HG03066 (cell line): ENCODE data around the gene SLC15A2.
"Not testable (repeated sequence)": the region's sequence is repeated elsewhere in the genome, so short reads cannot be mapped to it uniquely, and the experiment has no call there.

Experiments used
- ATAC-seq: cut with Tn5 transposase; IDR thresholded peaks from one replicate; pipeline ENCODE4 v1.9.1; 2021; ENCODE audit warnings: low read depth; ENCODE audit not compliant: unreplicated experiment

The SLC15A2 gene

DNA sequence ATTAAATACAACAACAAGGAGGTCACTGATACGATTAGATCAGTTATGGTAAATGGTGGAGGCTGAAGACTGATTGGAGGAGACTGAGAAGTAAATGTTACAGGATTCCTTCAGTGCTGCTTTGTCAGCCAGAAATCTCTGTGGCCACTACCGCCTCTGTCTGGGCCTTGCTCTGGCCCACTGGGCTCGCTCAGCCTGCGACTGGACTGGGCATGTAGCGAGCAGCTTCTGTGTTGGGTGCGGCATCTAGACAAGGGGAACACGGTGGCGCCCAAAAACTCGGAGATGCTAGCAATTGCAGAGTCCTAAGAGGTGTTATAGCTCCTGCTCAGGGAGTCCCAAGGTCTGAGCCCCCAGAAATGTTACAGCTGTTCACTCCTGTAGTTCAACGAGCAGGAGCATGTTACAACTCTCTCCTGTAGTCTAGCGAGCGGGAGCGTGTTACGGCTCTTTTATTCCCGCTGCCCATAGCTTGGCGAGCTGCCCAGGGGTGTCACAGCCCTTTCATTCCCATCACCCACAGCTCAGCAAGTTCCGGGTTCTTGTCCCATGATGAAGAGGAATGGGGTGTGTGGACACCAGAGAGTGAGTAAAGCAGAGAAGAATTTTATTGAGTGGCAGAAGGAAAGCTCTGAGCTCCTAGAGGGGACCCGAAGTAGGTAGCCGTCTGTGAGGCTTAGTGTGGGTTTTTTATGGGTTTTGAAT, 24.7 kb downstream of the SLC15A2 start:
- no peak for ATAC-seq

DNA sequence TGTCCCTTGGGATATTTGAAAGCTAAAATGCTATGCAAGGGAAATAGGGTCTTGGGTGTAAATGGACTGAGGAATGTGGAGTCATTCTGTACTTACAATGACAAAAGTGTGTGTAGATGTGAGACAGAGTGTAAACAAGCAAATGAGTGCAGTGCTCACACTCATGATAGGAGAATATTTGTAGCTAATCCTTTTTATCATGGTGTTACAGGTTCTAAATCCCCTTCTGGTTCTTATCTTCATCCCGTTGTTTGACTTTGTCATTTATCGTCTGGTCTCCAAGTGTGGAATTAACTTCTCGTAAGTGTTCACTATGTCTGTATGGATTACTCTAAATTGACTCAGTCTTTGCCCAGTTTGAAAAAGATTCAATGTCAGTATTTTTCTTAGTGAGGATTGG, 30.5 kb downstream of the SLC15A2 start:
- ATAC-seq: no peak

DNA sequence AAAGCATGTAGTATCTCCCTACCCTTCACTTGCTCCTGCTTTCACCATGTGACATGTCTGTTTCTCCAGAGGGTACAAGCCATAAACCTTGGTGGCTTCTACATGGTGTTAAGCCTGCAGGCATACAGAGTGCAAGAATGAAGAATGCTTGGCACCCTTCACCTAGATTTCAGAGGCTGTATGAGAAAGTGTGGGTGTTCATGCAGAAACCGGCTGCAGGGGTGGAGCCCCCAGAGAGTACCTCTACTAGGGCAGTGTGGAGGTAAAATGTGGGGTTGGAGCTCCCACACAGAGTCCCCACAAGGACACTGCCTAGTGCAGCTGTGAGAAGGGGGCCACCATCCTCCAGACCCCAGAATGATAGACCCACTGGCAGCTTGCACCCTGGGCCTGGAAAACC, 32.2 kb downstream of the SLC15A2 start:
- ATAC-seq: no peak

DNA sequence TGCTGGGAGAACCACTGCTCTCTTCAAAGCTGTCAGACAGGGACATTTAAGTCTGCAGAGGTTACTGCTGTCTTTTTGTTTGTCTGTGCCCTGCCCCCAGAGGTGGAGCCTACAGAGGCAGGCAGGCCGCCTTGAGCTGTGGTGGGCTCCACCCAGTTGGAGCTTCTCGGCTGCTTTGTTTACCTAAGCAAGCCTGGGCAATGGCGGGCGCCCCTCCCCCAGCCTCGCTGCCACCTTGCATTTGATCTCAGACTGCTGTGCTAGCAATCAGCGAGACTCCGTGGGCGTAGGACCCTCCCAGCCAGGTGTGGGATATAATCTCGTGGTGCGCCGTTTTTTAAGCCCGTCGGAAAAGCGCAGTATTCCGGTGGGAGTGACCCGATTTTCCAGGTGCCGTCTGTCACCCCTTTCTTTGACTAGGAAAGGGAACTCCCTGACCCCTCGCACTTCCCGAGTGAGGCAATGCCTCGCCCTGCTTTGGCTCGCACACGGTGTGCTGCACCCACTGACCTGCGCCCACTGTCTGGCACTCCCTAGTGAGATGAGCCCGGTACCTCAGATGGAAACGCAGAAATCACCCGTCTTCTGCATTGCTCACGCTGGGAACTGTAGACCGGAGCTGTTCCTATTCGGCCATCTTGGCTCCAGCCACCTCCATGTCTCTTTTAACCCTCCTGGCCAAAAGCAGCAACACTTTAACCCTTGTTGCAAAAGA, 44.1 kb downstream of the SLC15A2 start:
- not testable (repeated sequence) for ATAC-seq

DNA sequence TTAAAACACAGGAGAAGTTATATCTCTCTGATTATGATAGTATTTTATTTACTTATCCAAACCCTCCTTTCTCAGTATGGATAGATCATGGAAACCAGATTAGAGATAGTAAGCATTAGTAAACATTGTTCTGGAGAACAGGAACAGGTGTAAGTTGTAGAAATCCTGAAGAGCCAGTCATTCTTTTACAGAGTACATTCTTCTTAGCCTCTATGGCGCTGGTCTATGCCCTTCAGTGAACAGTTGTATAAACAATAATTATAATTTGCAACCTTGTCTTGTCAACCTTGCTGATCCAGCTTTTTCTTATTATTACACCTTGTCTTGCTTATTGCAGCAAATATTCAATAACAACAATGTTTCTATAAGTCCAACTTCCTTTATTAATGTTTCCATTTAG, 47.4 kb downstream of the SLC15A2 start:
- no peak for ATAC-seq

DNA sequence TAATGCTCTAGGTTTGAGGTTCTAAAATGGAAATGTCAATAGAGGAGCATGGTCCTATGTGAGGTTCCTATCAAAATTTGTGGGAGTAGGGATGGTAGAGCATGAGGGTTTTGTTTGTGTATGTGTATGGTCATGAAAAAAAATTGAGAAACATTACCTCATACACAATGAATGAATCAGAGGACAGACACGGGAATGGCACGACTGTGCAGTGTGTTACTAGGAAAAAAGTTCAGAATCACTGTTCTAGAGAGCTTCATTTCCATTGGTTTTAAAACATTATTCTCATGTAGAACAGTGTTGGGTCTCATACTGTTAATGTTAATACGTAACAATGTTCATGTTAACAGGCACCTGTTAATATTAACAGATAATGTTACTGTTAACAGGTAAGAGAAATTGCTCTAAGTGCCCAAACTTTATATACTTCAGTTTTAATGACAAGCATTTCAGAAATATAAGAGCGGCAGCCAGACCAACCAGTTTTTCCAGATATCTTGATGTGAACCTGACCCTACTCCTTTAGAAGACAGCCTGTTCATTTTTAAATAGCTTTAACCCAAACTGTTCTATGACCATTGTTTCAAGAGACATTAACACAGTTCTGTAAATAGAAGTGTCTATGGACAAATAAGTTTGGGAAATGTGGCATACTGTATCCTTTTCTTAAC, 48.0 kb downstream of the SLC15A2 start:
- no peak for ATAC-seq

DNA sequence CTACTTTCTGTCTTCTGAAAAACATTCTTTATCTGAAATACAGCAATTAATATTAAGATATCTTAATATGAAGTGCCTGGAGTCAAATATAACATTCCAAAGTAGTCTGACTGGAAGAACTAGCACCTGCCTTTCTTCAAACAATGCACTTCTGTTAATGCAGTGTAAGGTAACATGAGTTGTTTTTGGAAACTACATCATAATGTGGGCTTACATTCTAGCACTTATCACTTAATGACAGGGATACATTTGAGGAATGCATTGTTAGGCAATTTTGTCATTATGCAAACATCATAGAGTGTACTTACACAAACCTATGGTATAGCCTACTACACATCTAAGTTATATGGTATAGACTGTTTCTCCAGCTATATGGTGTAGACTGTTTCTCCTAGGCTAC, 49.2 kb downstream of the SLC15A2 start:
- ATAC-seq: no peak

DNA sequence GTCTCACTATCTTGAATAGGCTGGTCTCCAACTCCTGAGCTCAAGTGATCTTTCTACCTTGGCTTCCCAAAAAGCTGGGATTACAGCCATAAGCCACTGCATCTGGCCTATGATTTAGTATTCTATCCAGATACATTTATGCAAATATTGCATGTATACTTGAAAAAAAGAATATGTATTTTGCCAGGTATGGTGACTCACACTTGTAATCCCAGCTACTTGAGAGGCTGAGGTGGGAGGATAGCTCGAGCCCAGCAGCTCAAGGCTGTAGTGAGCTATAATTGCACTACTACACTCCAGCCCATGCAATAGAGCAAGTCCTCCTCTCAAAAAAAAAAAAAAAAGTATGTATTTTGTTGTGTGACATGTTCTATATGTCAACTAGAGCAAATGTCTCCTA, 54.4 kb downstream of the SLC15A2 start:
- ATAC-seq: no peak

DNA sequence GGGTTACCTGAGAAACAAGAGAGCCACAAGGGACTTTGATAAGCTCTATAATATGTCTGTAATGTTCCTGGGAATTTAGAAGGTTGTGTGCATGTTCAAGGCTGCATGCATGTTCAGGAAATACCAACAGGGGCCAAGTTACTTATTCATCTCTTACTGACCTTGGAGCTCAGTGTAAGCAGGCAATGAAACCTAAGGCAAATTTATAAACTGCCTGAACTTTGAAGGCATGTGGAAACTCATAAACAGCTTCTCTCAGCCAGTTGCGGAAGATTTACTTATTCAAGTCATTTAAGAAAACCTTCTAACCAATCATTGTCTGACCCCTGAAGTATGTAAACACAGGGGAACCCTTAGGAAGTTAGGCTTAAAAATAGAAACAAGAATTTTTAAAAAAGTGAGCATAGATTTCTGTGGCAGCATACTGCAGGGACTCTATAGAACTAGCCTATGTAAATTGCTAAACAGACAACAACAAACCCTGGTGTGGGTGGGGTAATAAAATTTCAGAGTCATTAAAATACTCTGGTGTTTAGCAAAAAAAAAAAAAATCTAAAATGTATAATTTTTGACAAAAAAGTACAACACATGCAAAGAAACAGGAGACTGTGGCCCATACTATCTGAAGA, 57.2 kb downstream of the SLC15A2 start:
- ATAC-seq: no peak

DNA sequence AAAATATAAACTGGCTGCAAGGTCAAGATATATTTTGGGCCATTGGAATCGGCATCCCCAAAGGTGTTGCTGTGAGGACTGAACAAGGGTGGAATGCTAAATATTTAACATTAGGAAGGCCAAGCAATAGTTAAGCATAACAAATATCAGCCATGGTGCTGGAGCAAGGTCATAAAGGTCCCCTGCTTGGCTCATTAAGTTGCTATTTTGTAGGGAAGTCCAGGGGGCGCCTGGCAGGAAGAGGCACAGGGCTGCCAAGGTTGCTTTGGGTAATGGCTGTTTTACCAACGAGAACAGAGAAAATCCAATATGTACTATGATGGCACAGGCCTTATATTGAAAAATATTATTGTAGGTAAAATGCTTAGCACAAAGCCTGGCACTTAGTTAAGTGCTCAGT, 62.2 kb downstream of the SLC15A2 start:
- ATAC-seq: no peak

DNA sequence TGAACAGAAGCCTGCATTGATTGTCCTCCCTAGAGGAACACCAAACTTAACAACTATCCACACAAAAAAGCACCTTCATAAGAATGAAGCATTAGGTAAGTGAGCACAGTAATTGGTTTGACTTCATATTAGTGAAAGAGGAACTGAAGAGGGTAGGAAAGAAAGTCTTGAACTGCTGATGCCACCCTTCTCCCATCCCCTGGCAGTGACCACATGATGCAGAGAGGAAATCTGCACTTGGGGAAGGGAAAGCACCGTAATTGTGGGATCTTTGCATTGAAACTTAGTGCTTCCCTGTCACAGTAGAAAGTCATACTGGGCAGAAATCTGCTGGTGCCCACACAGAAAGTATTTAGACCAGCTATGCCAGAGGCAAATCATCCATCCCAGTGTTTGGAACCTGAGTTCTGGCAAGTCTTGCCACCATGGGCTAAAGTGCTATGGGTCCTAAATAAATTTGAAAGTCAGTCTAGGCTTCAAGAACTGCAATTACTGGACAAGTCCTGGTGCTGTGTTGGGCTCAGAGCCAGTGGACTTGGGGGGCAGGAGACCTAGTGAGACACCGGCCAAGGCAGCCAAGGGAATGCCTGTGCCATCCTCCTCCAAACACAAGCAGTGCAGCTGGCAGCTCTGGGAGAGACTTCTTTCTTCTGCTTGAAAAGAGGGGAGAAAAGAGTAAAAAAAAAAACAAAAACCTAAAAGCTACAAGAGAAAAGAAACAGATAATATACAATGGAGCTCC, 63.6 kb downstream of the SLC15A2 start:
- no peak for ATAC-seq

DNA sequence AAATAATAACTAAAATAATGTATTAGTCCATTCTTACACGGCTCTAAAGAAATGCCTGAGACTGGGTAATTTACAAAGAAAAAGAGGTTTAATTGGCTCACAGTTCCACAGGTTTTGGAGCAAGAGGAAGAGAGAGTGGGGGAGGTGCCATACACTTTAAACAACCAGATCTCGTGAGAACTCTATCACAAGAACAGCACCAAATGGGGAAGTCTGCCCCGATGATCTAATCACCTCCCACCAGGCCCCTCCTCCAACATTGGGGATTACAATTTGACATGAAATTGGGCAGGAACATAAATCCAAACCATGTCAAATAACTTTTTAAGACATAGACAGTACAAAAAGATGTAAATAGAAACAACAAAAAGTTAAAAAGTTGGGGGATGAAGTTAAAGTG, 64.6 kb downstream of the SLC15A2 start:
- ATAC-seq: no peak

DNA sequence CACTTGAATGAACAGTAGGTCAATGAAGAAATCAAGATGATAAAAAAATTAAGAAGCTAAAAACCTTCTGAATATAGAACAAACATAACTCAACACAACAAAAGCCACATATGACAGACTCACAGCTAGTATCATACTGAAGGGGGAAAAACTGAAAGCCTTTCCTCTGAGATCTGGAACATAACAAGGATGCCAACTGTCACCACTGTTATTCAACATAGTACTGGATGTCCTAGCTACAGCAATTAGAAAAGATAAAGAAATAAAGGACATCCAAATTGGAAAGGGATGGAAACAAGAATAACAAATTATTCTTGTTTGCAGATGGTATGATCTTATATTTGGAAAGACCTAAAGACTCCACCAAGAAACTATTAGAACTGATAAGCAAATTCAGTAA, 67.1 kb downstream of the SLC15A2 start:
- no peak for ATAC-seq

DNA sequence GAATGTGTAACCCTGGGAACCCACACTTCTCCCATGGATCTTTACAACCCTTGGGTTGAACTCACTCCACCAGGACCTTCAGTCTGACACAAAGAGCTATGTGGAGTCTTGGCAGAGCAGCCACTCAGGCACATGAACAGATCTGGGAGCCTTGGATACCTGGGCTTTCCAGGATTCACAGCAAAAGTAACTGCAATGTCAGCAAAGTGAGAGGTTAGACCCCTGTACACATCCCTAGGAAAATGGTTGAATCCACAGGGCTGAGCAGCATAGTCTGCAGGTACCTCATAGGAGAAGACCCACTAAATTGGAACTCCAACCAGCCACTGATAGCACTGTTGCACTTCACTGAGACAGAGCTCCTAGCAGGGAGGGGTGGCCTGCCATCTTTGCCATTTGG, 68.2 kb downstream of the SLC15A2 start:
- ATAC-seq: no peak

DNA sequence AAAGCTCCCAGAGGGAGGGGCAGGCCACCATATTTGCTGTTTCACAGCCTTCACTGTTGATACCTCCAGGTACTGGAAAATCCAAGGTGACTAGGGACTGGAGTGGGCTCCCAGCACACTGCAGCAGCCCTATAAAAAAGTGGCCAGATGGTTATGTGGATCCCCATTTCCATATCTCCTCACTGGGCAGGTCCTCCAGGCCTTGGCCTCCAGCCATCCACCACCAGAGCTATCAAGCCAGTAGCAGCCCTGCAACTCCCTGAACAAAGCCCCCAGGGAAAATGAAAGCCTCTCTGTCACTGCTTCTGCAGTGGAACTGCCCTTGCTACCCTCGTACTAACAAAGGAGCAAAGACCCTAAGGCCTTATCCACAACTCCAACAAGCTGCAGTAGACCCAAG, 69.4 kb downstream of the SLC15A2 start:
- ATAC-seq: no peak

DNA sequence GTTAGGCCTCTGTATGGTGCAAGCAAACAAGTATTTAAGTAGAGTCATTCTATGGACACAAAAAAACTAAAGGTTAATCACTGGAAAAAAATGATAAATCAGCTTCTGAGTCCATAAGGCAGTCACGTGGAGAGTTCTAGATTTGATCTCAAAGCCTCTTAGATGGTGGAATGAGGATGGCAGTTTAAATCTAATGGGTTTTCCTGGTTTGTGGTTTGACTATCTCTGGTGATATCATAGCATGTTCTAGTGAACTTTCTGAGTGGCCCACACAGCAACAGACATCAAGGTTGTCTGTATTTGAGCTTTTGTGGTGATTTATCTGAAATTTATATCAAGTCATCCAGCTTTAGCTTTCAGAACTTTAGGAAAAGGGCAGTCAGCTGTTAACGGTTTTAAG, 75.4 kb downstream of the SLC15A2 start:
- ATAC-seq: no peak

DNA sequence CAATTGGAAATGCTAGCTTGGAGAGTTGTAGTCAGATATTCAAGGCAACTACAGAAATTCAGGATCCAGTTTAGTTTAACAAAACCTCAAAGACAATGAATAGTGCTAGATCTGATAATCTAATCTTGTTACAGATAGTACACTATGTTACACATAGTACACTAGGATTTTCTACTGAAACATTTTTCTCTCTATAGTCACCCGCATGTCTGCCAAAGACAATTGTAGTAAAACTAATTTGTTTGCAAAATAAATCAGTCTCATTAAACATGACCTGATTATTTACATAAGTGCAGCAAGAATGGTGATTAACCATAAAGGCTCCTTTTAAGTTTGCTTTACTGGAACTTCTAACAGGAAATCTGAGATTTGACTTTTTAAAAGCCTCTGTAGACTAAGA, 75.8 kb downstream of the SLC15A2 start:
- no peak for ATAC-seq

DNA sequence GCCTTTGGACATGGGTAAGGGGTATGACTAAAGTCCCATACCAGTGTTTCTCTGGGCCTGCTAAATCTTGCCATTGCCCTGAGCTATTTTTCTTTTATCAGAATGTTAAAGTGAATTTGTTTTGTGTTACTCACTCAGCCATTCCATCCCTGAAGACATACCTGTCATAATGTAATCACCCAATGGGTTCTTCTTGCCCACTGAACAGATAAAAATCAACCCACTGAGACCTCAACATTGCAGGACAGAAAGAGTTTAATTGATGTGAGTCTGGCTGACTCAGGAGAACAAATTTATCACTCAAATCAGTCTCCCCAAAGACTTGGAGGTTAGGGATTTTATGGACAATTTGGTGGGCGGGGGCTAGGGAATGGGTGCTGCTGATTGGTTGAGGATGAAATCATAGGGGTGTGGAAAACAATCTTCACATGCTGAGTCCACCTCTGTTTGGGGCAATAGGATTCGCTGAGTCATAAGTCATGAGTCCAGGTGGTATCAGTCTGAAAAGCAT, 80.5 kb downstream of the SLC15A2 start:
- ATAC-seq: no peak

DNA sequence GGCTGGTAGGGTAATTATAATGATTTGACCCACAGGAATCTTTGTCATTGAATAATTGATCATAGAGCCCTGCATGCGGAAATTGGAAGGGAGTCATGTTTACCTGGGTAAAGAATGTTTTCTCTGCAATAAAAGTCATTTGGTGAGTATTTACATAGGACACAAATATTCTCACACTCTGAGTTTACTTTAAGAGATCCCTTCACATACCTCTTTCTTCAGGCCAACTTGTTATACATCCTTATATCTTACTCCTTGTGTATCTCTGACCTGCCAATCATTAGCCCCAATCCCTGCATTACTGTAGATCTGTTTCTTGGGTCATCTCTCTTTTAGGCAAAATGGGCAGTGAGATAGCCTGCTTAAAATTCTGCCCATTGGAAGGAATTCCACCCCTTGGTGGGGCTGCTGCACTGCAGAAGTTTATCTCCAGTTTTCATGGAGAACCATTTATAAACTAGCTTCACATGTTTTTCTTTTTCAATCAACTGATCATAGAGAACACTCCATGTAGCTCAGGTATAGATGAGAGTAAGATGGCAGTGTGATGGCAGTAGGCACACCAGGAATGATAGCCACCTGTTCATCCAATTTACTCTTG, 81.6 kb downstream of the SLC15A2 start:
- no peak for ATAC-seq

DNA sequence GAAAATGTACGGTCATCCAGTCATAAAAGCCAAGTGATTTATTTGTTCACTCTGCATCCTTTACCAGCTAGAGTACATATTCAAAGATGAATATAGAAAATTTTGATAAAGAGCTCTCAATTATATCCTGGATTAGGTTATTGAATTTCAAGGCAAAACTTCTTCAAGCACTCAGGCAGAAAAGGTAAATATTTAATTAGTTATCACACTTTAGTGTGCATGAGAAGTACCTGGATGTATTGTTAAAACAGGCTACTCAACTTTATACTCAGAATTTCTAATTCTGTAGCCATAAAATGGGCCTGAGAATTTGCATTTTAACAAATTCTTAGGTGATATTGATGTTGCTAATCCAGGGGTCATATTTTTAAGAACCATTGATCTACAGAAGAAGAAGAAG, 82.5 kb downstream of the SLC15A2 start:
- no peak for ATAC-seq
